Kidney epithelial cell (primary cell): ENCODE results near the gene SLC26A8. TPM values are rescaled to one million over a fixed set of nuclear protein-coding genes. Genes with fewer than 3 reads are reported as not detected.

ENCODE experiments used
- DNase-seq: peaks from one replicate; pipeline ENCODE4 v3.0.0-alpha.2; 2010; ENCODE audit warnings: low read depth
- H3K27me3 ChIP-seq: 2 replicates; pipeline ENCODE4 v1.6.0; 2011; ENCODE audit warnings: low read length; ENCODE audit not compliant: control insufficient read depth, insufficient read depth
- H3K36me3 ChIP-seq: 2 replicates; pipeline ENCODE4 v1.5.1; 2011; ENCODE audit warnings: low read length; ENCODE audit not compliant: control insufficient read depth, insufficient read depth
- H3K4me3 ChIP-seq: 2 replicates; pipeline ENCODE4 v1.5.1; 2011; ENCODE audit warnings: low read depth, mild to moderate bottlenecking, control low read depth, low read length
- CTCF ChIP-seq: IDR thresholded peaks from 2 replicates; pipeline ENCODE4 v1.5.1; 2011; ENCODE audit warnings: mild to moderate bottlenecking, moderate library complexity, low read length, control low read depth, inconsistent platforms; ENCODE audit not compliant: insufficient read depth, poor library complexity, severe bottlenecking
- total RNA-seq: library from RNA; depleted of rRNA; stranded (reverse); fragments of >200 nt; gene quantifications from 2 replicates; pipeline ENCODE4 v1.2.3, GENCODE V29; 2015

The SLC26A8 gene
- total RNA-seq, 1 donor from 2014 or later: not detected

- Histone ChIP-seq H3K27me3 (no peaks in the 10 kb centered on the region), H3K36me3 (no peaks in the 10 kb centered on the region), H3K4me3 (no peak overlapping the region)
- TF ChIP-seq CTCF: no peak
- DNase-seq: no peak
These were observed 41.5 kb upstream of the SLC26A8 start for GRCh38 chr6:36065916-36066315.

GRCh38 chr6:36064770-36065396 lies 40.4 kb upstream of the SLC26A8 start:
- no peak overlapping the region for H3K4me3 ChIP-seq
- DNase-seq: no peak
- H3K27me3 ChIP-seq: no peaks in the 10 kb centered on the region
- H3K36me3 ChIP-seq: no peaks in the 10 kb centered on the region
- TF ChIP-seq CTCF: no peak

- TF ChIP-seq CTCF: no peak
- Histone ChIP-seq H3K4me3 (no peak overlapping the region), H3K36me3 (no peaks in the 10 kb centered on the region), H3K27me3 (no peaks in the 10 kb centered on the region)
- no peak for DNase-seq
These were observed 39.0 kb upstream of the SLC26A8 start for GRCh38 chr6:36063318-36064060.

- no peak for TF ChIP-seq CTCF
- Histone ChIP-seq H3K4me3 (no peak overlapping the region), H3K36me3 (no peaks in the 10 kb centered on the region), H3K27me3 (no peaks in the 10 kb centered on the region)
- DNase-seq: no peak
These were observed 37.8 kb upstream of the SLC26A8 start for GRCh38 chr6:36062247-36062646.

GRCh38 chr6:36061236-36061635 lies 36.8 kb upstream of the SLC26A8 start:
- no peak for DNase-seq
- Histone ChIP-seq H3K27me3 (no peaks in the 10 kb centered on the region), H3K4me3 (no peak overlapping the region), H3K36me3 (no peaks in the 10 kb centered on the region)
- no peak for TF ChIP-seq CTCF
